WTC11 (cell line): Measurements from ENCODE around the gene GRM1.

ENCODE experiments used
- CTCF ChIP-seq: fragments of 200-600 bp; IDR thresholded peaks from 2 replicates; pipeline ENCODE4 v1.8.0; 2022; ENCODE audit warnings: antibody characterized with exemption
- MLX ChIP-seq: sonication (generic); formaldehyde crosslinking; IDR thresholded peaks from 2 replicates; pipeline ENCODE4 v1.8.1; 2023; ENCODE audit warnings: mild to moderate bottlenecking, missing genetic modification reagents, moderate library complexity
- NR3C1 ChIP-seq: sonication (generic); formaldehyde crosslinking; conservative IDR thresholded peaks from 2 replicates; pipeline ENCODE4 v1.8.1; 2023; ENCODE audit warnings: low read depth, mild to moderate bottlenecking, missing genetic modification reagents
- TCF7 ChIP-seq: sonication (generic); formaldehyde crosslinking; IDR thresholded peaks from 2 replicates; pipeline ENCODE4 v1.8.0; 2022; ENCODE audit warnings: mild to moderate bottlenecking, low read depth, missing genetic modification reagents, moderate library complexity
- TEAD1 ChIP-seq: sonication (generic); formaldehyde crosslinking; IDR thresholded peaks from 2 replicates; pipeline ENCODE4 v1.8.0; 2022; ENCODE audit warnings: mild to moderate bottlenecking, missing genetic modification reagents
- ZBTB43 ChIP-seq: sonication (generic); formaldehyde crosslinking; IDR thresholded peaks from 2 replicates; pipeline ENCODE4 v1.8.1; 2023; ENCODE audit warnings: mild to moderate bottlenecking, missing genetic modification reagents
- ZMAT4 ChIP-seq: fragments of 250-450 bp; sonication (Bioruptor Pico); IDR thresholded peaks from 2 replicates; pipeline ENCODE4 v1.9.0; 2021; ENCODE audit warnings: mild to moderate bottlenecking

- TF ChIP-seq NR3C1 (CRISPR knock-in tag) (no peak), ZBTB43 (CRISPR knock-in tag) (no peak), ZMAT4 (no peak), CTCF (no peak), TEAD1 (CRISPR knock-in tag) (no peak), TCF7 (no peak), MLX (CRISPR knock-in tag) (no peak)
These were observed 58.5 kb downstream of the GRM1 start for GRCh38 chr6:146087386-146087785.
